K562 (cell line): ENCODE measurements around the gene LAMA3. TPM values are rescaled to one million over a fixed set of nuclear protein-coding genes. Genes with fewer than 3 reads are reported as not detected.

Source experiments
- ATAC-seq: fragments of 200-7000 bp; cut with Tn5 transposase; 3 replicates; pipeline ENCODE4 v1.9.1; 2020; ENCODE audit warnings: moderate library complexity
- BruUV-seq: library from RNA; stranded (reverse); fragments of 400-500 nt; replicated peaks from 2 replicates; lab custom pipeline; 2021; lab: Mats Ljungman, UMichigan
- CTCF ChIA-PET: fragments of 300-600 bp; formaldehyde crosslinking; extraction: SDS; loops from one replicate; lab custom pipeline; 2021; ENCODE audit warnings: low intra/inter-chr PET ratio; lab: Yijun Ruan, JAX
- POLR2A ChIA-PET: fragments of 300-600, 350-650 bp; sonication (Branson Sonifier 250); formaldehyde crosslinking; extraction: SDS; loops from one replicate; lab custom pipeline; 2021; ENCODE audit warnings: antibody characterized with exemption, inconsistent platforms; lab: Yijun Ruan, JAX
- DNase-seq, 4 experiments: peaks; one replicate each; pipeline versions ENCODE4 v3.0.0 to v3.0.0-alpha.2; 2011 to 2018; ENCODE audit warnings: low spot score in 3 of 4, mixed read lengths in 3 of 4; ENCODE audit errors: extremely low read depth in 1 of 4
- FAIRE-seq: peaks from 2 replicates; lab custom pipeline; 2011; peaks lifted over from hg19 to GRCh38; lab: Jason Lieb, UNC
- H2AFZ ChIP-seq: 2 replicates; pipeline ENCODE4 v1.6.0; 2011; ENCODE audit warnings: low read depth, low read length, control low read depth, inconsistent platforms
- H3K27ac ChIP-seq: fragments of 200-600 bp; 3 replicates; pipeline ENCODE4 v1.8.0; 2011; ENCODE audit warnings: low read depth, mild to moderate bottlenecking, control low read depth, inconsistent platforms, low read length, moderate library complexity, mixed read lengths; ENCODE audit errors: extremely low read depth
- H3K27me3 ChIP-seq, 2 experiments: fragments of 300-600 bp in 1 of 2; 2 replicates in 1 of 2; 3 replicates in 1 of 2; pipeline versions ENCODE4 v1.6.0 to v1.8.0; 2011; ENCODE audit warnings: inconsistent platforms in 2 of 2, low read length in 2 of 2, mild to moderate bottlenecking in 1 of 2, mixed read lengths in 1 of 2, moderate library complexity in 1 of 2; ENCODE audit not compliant: control insufficient read depth in 2 of 2, insufficient read depth in 2 of 2
- H3K36me3 ChIP-seq: fragments of 300-600 bp; 3 replicates; pipeline ENCODE4 v1.8.0; 2011; ENCODE audit warnings: mild to moderate bottlenecking, low read length, inconsistent platforms; ENCODE audit not compliant: control insufficient read depth, insufficient read depth
- H3K4me1 ChIP-seq, 2 experiments: fragments of 200-600 bp in 1 of 2; replicated peaks in 1 of 2; 2 replicates in 1 of 2; 3 replicates in 1 of 2; pipeline versions ENCODE4 v1.5.1 to v1.8.0; 2011; ENCODE audit warnings: inconsistent platforms in 2 of 2, low read length in 2 of 2, mild to moderate bottlenecking in 1 of 2, mixed read lengths in 1 of 2, moderate library complexity in 1 of 2; ENCODE audit not compliant: control insufficient read depth in 2 of 2, insufficient read depth in 2 of 2
- H3K4me2 ChIP-seq: 2 replicates; pipeline ENCODE4 v1.6.1; 2011; ENCODE audit warnings: low read length, control low read depth, inconsistent platforms, mixed read lengths; ENCODE audit not compliant: insufficient read depth
- H3K4me3 ChIP-seq: fragments of 200-600 bp; sonication (generic), shearing (Covaris generic); 2 replicates; pipeline ENCODE4 v1.5.1; 2016; ENCODE audit warnings: control low read depth, inconsistent platforms
- H3K79me2 ChIP-seq: fragments of 200-600 bp; 3 replicates; pipeline ENCODE4 v1.8.0; 2011; ENCODE audit warnings: low read length, inconsistent platforms; ENCODE audit not compliant: control insufficient read depth, insufficient read depth
- H3K9ac ChIP-seq, 2 experiments: 2 replicates each; pipeline versions ENCODE4 v1.6.0 to v1.6.1; 2011; ENCODE audit warnings: low read depth in 2 of 2, low read length in 2 of 2, control low read depth in 1 of 2, inconsistent platforms in 1 of 2, mild to moderate bottlenecking in 1 of 2, mixed read lengths in 1 of 2; ENCODE audit not compliant: insufficient read depth in 1 of 2
- H3K9me1 ChIP-seq: one replicate; pipeline ENCODE4 v1.6.0; 2011; ENCODE audit warnings: inconsistent platforms, mild to moderate bottlenecking, low read length, moderate library complexity; ENCODE audit not compliant: control insufficient read depth, insufficient read depth
- H3K9me3 ChIP-seq: replicated peaks from 2 replicates; pipeline ENCODE4 v1.5.1; 2011; ENCODE audit warnings: low read depth, low read length, inconsistent platforms; ENCODE audit not compliant: control insufficient read depth, insufficient read depth
- H4K20me1 ChIP-seq: replicated peaks from 2 replicates; pipeline ENCODE4 v1.6.1; 2011; ENCODE audit warnings: low read length, inconsistent platforms, mixed read lengths; ENCODE audit not compliant: control insufficient read depth, insufficient read depth
- KDM4B ChIP-seq, 2 experiments: fragments of 450-650 bp in 1 of 2; sonication (generic) in 1 of 2; IDR thresholded peaks; 2 replicates each; pipeline ENCODE4 v1.6.1; 2016 to 2017; ENCODE audit warnings: borderline replicate concordance in 2 of 2, antibody characterized with exemption in 1 of 2, low read depth in 1 of 2, mild to moderate bottlenecking in 1 of 2
- PHF21A ChIP-seq: fragments of 450-650 bp; IDR thresholded peaks from 2 replicates; pipeline ENCODE4 v1.6.1; 2017; ENCODE audit warnings: low read depth, borderline replicate concordance
- SETDB1 ChIP-seq: IDR thresholded peaks from one replicate; pipeline ENCODE4 v1.6.1; 2012; ENCODE audit warnings: low read length, control low read depth, inconsistent platforms
- ZNF507 ChIP-seq: conservative IDR thresholded peaks from 2 replicates; pipeline ENCODE4 v1.6.1; 2017; ENCODE audit warnings: missing genetic modification characterization, missing compliant biosample characterization
- WGBS: fragments of 100-300 bp; shearing (Covaris generic); methylation state at CpG from one replicate; pipeline ENCODE4 v1.1.6; 2016; ENCODE audit warnings: low coverage, mixed read lengths; ENCODE audit not compliant: insufficient coverage; ENCODE audit errors: missing lambda C conversion rate; 5-methylcytosine and 5-hydroxymethylcytosine counted together
- in situ Hi-C: fragments of 300-500 bp; cut with MboI; formaldehyde crosslinking; loops from 4 replicates; pipeline ENCODE4 v1.15.0; 2018; ENCODE audit warnings: inconsistent platforms, mixed read lengths
- intact Hi-C: fragments of 100-400 bp; cut with micrococcal nuclease; formaldehyde crosslinking; loops from 2 replicates; pipeline ENCODE4 v1.14.2; 2022
- polyA plus RNA-seq, 8 experiments: library from polyadenylated mRNA; depleted of rRNA in 4 of 8; stranded (reverse) in 5 of 8; unstranded in 3 of 8; fragments of >200 nt; fragmentation: Nextera tagmentation in 2 of 8; fragmentation: Illumina TruSeq in 1 of 8; extraction: Ambion mirVana in 2 of 8; extraction: Trizol in 1 of 8; gene quantifications; 2 replicates each; pipeline versions ENCODE4 v1.2.1 to v1.2.3, GENCODE V29; 2011 to 2014; ENCODE audit warnings: inconsistent platforms in 1 of 8, missing spikeins in 1 of 8
- total RNA-seq, 7 experiments: library from RNA; depleted of rRNA in 6 of 7; stranded (reverse); fragments of >200 nt in 6 of 7; fragmentation: Illumina TruSeq in 2 of 7; extraction: Trizol in 2 of 7; gene quantifications; 2 replicates each; pipeline versions ENCODE4 v1.2.1 to v1.2.3, GENCODE V29; 2011 to 2021; ENCODE audit warnings: low replicate concordance in 1 of 7
- TF ChIP-seq, protein P1 (sequence below): sonication (generic); formaldehyde crosslinking; IDR thresholded peaks from 2 replicates; pipeline ENCODE4 v1.8.0; 2022; ENCODE audit warnings: mild to moderate bottlenecking, missing genetic modification reagents
- TF ChIP-seq, protein P2 (sequence below): IDR thresholded peaks from 2 replicates; pipeline ENCODE4 v1.6.1; 2012; ENCODE audit warnings: low read depth, low read length, improper control_type of control experiment, borderline replicate concordance
- TF ChIP-seq, protein P3 (sequence below): sonication (generic); formaldehyde crosslinking; IDR thresholded peaks from 2 replicates; pipeline ENCODE4 v1.8.1; 2022; ENCODE audit warnings: missing genetic modification reagents

LAMA3 gene
- total and polyA plus RNA-seq, 9 of the 15 experiments (the other 6 are each of a cell fraction or from before 2014, with no cell fraction given), result 0.07 TPM; not detected in 8

DNA sequence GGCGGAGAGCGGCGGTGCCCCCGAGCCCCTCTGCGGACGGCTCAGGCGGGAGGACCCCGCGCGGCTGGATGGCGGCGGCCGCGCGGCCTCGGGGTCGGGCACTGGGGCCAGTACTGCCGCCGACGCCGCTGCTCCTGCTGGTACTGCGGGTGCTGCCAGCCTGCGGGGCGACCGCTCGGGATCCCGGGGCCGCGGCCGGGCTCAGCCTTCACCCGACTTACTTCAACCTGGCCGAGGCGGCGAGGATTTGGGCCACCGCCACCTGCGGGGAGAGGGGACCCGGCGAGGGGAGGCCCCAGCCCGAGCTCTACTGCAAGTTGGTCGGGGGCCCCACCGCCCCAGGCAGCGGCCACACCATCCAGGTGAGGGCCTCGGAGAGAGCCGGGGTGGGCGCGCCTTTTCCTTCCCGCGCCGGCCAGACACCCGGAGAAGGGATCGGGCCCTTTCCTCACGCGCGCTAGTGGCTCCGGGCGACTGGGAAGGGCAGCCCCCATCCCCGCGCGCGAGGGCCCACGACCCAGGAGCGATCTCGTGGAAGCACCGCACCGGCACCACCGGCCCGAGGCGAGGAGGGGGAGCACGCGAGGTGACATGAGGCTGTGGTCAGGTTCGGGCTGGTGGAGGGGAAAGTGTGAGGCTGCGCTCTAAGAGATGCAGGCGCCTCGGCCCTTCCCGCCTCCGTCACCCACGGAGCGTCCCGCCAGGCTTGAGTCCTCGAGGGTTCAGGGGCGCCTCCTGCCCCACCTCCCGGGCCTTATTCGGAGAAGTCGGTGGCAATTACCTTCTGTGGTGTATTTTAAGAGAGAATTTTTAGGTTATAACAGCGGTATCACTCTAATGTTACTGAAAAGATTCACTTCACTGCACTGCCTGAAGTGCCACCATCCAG lies 607 bp downstream of the LAMA3 start:
- Histone ChIP-seq H3K4me1 (peaks cover 0 to 15% of the 10 kb centered on the region in 2 experiments; a peak in 2 of 5 replicates), H3K9me1 (no peaks in the 10 kb centered on the region), H3K9ac (no peak overlapping the region), H4K20me1 (0 out of 2 replicates have a peak, but pooled peaks cover under 1% of the 10 kb centered on the region), H3K4me2 (no peak overlapping the region), H3K4me3 (no peak overlapping the region), H3K9me3 (no peaks in the 10 kb centered on the region), H3K27ac (no peak overlapping the region), H2AFZ (no peak overlapping the region), H3K79me2 (no peaks in the 10 kb centered on the region), H3K27me3 (peaks cover 21 to 33% of the 10 kb centered on the region in 2 experiments), H3K36me3 (no peaks in the 10 kb centered on the region)
- TF ChIP-seq, protein P1, sequence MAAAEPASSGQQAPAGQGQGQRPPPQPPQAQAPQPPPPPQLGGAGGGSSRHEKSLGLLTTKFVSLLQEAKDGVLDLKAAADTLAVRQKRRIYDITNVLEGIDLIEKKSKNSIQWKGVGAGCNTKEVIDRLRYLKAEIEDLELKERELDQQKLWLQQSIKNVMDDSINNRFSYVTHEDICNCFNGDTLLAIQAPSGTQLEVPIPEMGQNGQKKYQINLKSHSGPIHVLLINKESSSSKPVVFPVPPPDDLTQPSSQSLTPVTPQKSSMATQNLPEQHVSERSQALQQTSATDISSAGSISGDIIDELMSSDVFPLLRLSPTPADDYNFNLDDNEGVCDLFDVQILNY (CRISPR knock-in tag), result no peak
- TF ChIP-seq PHF21A (no peak), SETDB1 (no peak), KDM4B (IDR thresholded peaks at IDR 0.05; ENCODE audit: borderline replicate concordance in 2 of 2, low read depth in 1 of 2) (no peak), ZNF507 (no peak)
- TF ChIP-seq, protein P2, sequence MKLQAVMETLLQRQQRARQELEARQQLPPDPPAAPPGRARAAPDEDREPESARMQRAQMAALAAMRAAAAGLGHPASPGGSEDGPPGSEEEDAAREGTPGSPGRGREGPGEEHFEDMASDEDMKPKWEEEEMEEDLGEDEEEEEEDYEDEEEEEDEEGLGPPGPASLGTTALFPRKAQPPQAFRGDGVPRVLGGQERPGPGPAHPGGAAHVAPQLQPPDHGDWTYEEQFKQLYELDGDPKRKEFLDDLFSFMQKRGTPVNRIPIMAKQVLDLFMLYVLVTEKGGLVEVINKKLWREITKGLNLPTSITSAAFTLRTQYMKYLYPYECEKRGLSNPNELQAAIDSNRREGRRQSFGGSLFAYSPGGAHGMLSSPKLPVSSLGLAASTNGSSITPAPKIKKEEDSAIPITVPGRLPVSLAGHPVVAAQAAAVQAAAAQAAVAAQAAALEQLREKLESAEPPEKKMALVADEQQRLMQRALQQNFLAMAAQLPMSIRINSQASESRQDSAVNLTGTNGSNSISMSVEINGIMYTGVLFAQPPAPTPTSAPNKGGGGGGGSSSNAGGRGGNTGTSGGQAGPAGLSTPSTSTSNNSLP, result no peak
- TF ChIP-seq, protein P3, sequence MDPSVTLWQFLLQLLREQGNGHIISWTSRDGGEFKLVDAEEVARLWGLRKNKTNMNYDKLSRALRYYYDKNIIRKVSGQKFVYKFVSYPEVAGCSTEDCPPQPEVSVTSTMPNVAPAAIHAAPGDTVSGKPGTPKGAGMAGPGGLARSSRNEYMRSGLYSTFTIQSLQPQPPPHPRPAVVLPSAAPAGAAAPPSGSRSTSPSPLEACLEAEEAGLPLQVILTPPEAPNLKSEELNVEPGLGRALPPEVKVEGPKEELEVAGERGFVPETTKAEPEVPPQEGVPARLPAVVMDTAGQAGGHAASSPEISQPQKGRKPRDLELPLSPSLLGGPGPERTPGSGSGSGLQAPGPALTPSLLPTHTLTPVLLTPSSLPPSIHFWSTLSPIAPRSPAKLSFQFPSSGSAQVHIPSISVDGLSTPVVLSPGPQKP (CRISPR knock-in tag), result no peak
- intact Hi-C loops, result no loop called here
- BruUV-seq, result no TSS peak
- ATAC-seq, result no peak
- ChIA-PET CTCF (no interaction called here), POLR2A (no interaction called here)
- in situ Hi-C loops, result no loop called here
- 24% methylated on average over 47 of the region's 85 CpGs for WGBS
- DNase-seq, result no peak
- FAIRE-seq, result no peak
